Uterus (tissue), 2 donors: ENCODE results near the gene CCT7.

Experiments used
- CTCF ChIP-seq, 4 experiments: fragments of 200-600 bp in 2 of 4; fragments of 450-650 bp in 2 of 4; sonication (generic) in 2 of 4; IDR thresholded peaks; one replicate each; pipeline ENCODE4 v1.5.1; 2016 to 2019; ENCODE audit warnings: antibody characterized with exemption in 4 of 4, mild to moderate bottlenecking in 2 of 4, moderate library complexity in 1 of 4
- POLR2A ChIP-seq, 2 donors: fragments of 450-650 bp; IDR thresholded peaks; one replicate each; pipeline ENCODE4 v1.6.1; 2016; ENCODE audit warnings: antibody characterized with exemption in 2 of 2, mild to moderate bottlenecking in 1 of 2, moderate library complexity in 1 of 2

- no peak for TF ChIP-seq CTCF (IDR thresholded peaks at IDR 0.05)
- no peak for TF ChIP-seq POLR2A (IDR thresholded peaks at IDR 0.05)
Measured at GRCh38 chr2:73237168-73237567, 3.1 kb downstream of the CCT7 start.
